Stimulated activated CD4-positive, alpha-beta T cell treated with anti-CD3 and anti-CD28 coated beads, Interleukin-12 subunit alpha, Interleukin-12 subunit beta, amount 100 ng/mL, for 24 hours (primary cell): ENCODE data around the gene PAX8.

Source experiments
- DNase-seq, 2 experiments: peaks; one replicate each; pipeline ENCODE4 v3.0.0-alpha.2; 2020; ENCODE audit warnings: low read depth in 2 of 2

Gene PAX8

GRCh38 chr2:113183703-113184102 is 95.0 kb downstream of the PAX8 start:
- no peak for DNase-seq

GRCh38 chr2:113183264-113183663 is 95.5 kb downstream of the PAX8 start:
- no peak for DNase-seq

GRCh38 chr2:113182471-113183260 is 96.1 kb downstream of the PAX8 start:
- DNase-seq: no peak

GRCh38 chr2:113181258-113182051 is 97.3 kb downstream of the PAX8 start:
- no peak for DNase-seq

- no peak for DNase-seq
Observed at GRCh38 chr2:113180131-113180946, 98.4 kb downstream of the PAX8 start.

- no peak for DNase-seq
Observed at GRCh38 chr2:113179446-113180045, 99.2 kb downstream of the PAX8 start.

- peak in 1 of 2 experiments; percentile 50 for DNase-seq
Observed at GRCh38 chr2:113178891-113179290, 99.8 kb downstream of the PAX8 start.

- DNase-seq: no peak
Observed at GRCh38 chr2:113178069-113178746, 100.5 kb downstream of the PAX8 start.

GRCh38 chr2:113176696-113177355 is 101.9 kb downstream of the PAX8 start:
- DNase-seq: no peak

- DNase-seq: no peak
Observed at GRCh38 chr2:113175736-113176695, 102.7 kb downstream of the PAX8 start.

- peak in 1 of 2 experiments; percentile 60 for DNase-seq
Observed at GRCh38 chr2:113175042-113175628, 103.6 kb downstream of the PAX8 start.

GRCh38 chr2:113174376-113174750 is 104.4 kb downstream of the PAX8 start:
- no peak for DNase-seq

- DNase-seq: peak; percentile 75 to 85
Observed at GRCh38 chr2:113173542-113174375, 105.0 kb downstream of the PAX8 start, which contains the start of gene PSD4. PSD4 (plus strand) TSS chr2:113173971; CDS start chr2:113182457, 8,486 bp downstream.

GRCh38 chr2:113172721-113173541 is 105.8 kb downstream of the PAX8 start:
- DNase-seq: no peak

- no peak for DNase-seq
Observed at GRCh38 chr2:113171334-113172075, 107.2 kb downstream of the PAX8 start.

- DNase-seq: no peak
Observed at GRCh38 chr2:113169586-113169985, 109.1 kb downstream of the PAX8 start.
